ENCODE measurements around the gene MTHFR.

Gene MTHFR

GRCh38 chr1:11783556-11783955, 22.2 kb downstream of the MTHFR start:
- no peak for DNase-seq (ENCODE audit: low read depth in 3 of 3, low spot score in 1 of 3)

- no peak for DNase-seq (ENCODE audit: low read depth in 3 of 3, low spot score in 1 of 3)
Measured at GRCh38 chr1:11782127-11782708, 23.5 kb downstream of the MTHFR start.

- DNase-seq (ENCODE audit: low read depth in 3 of 3, low spot score in 1 of 3): no peak
Measured at GRCh38 chr1:11781297-11781696, 24.5 kb downstream of the MTHFR start.

GRCh38 chr1:11780380-11781147, 25.2 kb downstream of the MTHFR start:
- DNase-seq (ENCODE audit: low read depth in 3 of 3, low spot score in 1 of 3): no peak

GRCh38 chr1:11779715-11780379, 25.9 kb downstream of the MTHFR start:
- DNase-seq (ENCODE audit: low read depth in 3 of 3, low spot score in 1 of 3): no peak

GRCh38 chr1:11778844-11779623, 26.7 kb downstream of the MTHFR start:
- no peak for DNase-seq (ENCODE audit: low read depth in 3 of 3, low spot score in 1 of 3)

GRCh38 chr1:11778336-11778735, 27.4 kb downstream of the MTHFR start:
- no peak for DNase-seq (ENCODE audit: low read depth in 3 of 3, low spot score in 1 of 3)

GRCh38 chr1:11777658-11778322, 28.0 kb downstream of the MTHFR start:
- DNase-seq (ENCODE audit: low read depth in 3 of 3, low spot score in 1 of 3): no peak

GRCh38 chr1:11774753-11775152, 31.0 kb downstream of the MTHFR start:
- no peak for DNase-seq (ENCODE audit: low read depth in 3 of 3, low spot score in 1 of 3)

GRCh38 chr1:11772458-11772857, 33.3 kb downstream of the MTHFR start:
- no peak for DNase-seq (ENCODE audit: low read depth in 3 of 3, low spot score in 1 of 3)

- no peak for DNase-seq (ENCODE audit: low read depth in 3 of 3, low spot score in 1 of 3)
Measured at GRCh38 chr1:11771481-11772043, 34.2 kb downstream of the MTHFR start.

- DNase-seq (ENCODE audit: low read depth in 3 of 3, low spot score in 1 of 3): no peak
Measured at GRCh38 chr1:11770011-11770410, 35.8 kb downstream of the MTHFR start.

GRCh38 chr1:11769274-11769673, 36.5 kb downstream of the MTHFR start:
- DNase-seq (ENCODE audit: low read depth in 3 of 3, low spot score in 1 of 3): no peak

- DNase-seq (ENCODE audit: low read depth in 3 of 3, low spot score in 1 of 3): no peak
Measured at GRCh38 chr1:11768821-11769220, 36.9 kb downstream of the MTHFR start.

GRCh38 chr1:11767922-11768704, 37.7 kb downstream of the MTHFR start:
- no peak for DNase-seq (ENCODE audit: low read depth in 3 of 3, low spot score in 1 of 3)

- no peak for DNase-seq (ENCODE audit: low read depth in 3 of 3, low spot score in 1 of 3)
Measured at GRCh38 chr1:11766429-11766776, 39.4 kb downstream of the MTHFR start.

- no peak for DNase-seq (ENCODE audit: low read depth in 3 of 3, low spot score in 1 of 3)
Measured at GRCh38 chr1:11765661-11766428, 39.9 kb downstream of the MTHFR start.

GRCh38 chr1:11764519-11764918, 41.2 kb downstream of the MTHFR start:
- DNase-seq (ENCODE audit: low read depth in 3 of 3, low spot score in 1 of 3): no peak

GRCh38 chr1:11764115-11764514, 41.6 kb downstream of the MTHFR start:
- no peak for DNase-seq (ENCODE audit: low read depth in 3 of 3, low spot score in 1 of 3)

Measured in stimulated activated CD4-positive, alpha-beta T cell treated with anti-CD3 and anti-CD28 coated beads, TNF-alpha, amount 100 ng/mL, for 1 hour (primary cell).